Adrenal gland (tissue), 5 donors: ENCODE measurements around the gene FDPS.

Source experiments
- CTCF ChIP-seq, 6 experiments: fragments of 450-650 bp in 4 of 6; fragments of 200-600 bp in 2 of 6; sonication (generic) in 1 of 6; IDR thresholded peaks; 1 replicate in 5 of 6; 2 replicates in 1 of 6; pipeline versions ENCODE4 v1.5.1 to v1.8.0; 2016 to 2021; ENCODE audit warnings: antibody characterized with exemption in 6 of 6, mild to moderate bottlenecking in 2 of 6, moderate library complexity in 1 of 6
- POLR2A ChIP-seq, 2 donors: fragments of 450-650 bp; IDR thresholded peaks; one replicate each; pipeline ENCODE4 v1.6.1; 2017; ENCODE audit warnings: antibody characterized with exemption in 2 of 2, mild to moderate bottlenecking in 2 of 2, moderate library complexity in 1 of 2
- donor health status: DM: no; HTN: no; CAD: no.

- TF ChIP-seq CTCF (IDR thresholded peaks at IDR 0.05) (no peak), POLR2A (IDR thresholded peaks at IDR 0.05) (no peak)
Measured at GRCh38 chr1:155300553-155301329, 7.9 kb upstream of the FDPS start.
